AG04450 (cell line): ENCODE measurements around the gene GPR176. TPM values are rescaled to one million over a fixed set of nuclear protein-coding genes. Genes with fewer than 3 reads are reported as not detected.

Experiments
- CTCF ChIA-PET: fragments of 300-600, 350-600 bp; formaldehyde crosslinking; extraction: SDS; loops from one replicate; lab custom pipeline; 2022; ENCODE audit warnings: antibody characterized with exemption, inconsistent platforms; lab: Charles Lee
- POLR2A ChIA-PET: fragments of 350-600 bp; formaldehyde crosslinking; extraction: SDS; loops from one replicate; lab custom pipeline; 2021; ENCODE audit warnings: antibody characterized with exemption, inconsistent platforms; lab: Yijun Ruan, JAX
- DNase-seq: peaks from one replicate; pipeline ENCODE4 v3.0.0-alpha.2; 2011; ENCODE audit warnings: low read depth, low spot score
- H3K27ac ChIP-seq: one replicate; pipeline ENCODE4 v1.5.1; 2012; ENCODE audit warnings: low read depth, low read length, control low read depth
- H3K27me3 ChIP-seq: one replicate; pipeline ENCODE4 v1.6.0; 2012; ENCODE audit warnings: low read length; ENCODE audit not compliant: control insufficient read depth, insufficient read depth
- H3K4me3 ChIP-seq: 2 replicates; pipeline ENCODE4 v1.5.1; 2011; ENCODE audit warnings: mild to moderate bottlenecking, low read depth, low read length, control low read depth
- H3K9me3 ChIP-seq: 2 replicates; pipeline ENCODE4 v1.5.1; 2012; ENCODE audit warnings: low read length; ENCODE audit not compliant: control insufficient read depth, insufficient read depth
- CTCF ChIP-seq: IDR thresholded peaks from 2 replicates; pipeline ENCODE4 v1.5.1; 2011; ENCODE audit warnings: low read depth, low read length, control low read depth, inconsistent platforms
- polyA plus RNA-seq: library from polyadenylated mRNA; depleted of rRNA; stranded (reverse); fragments of >200 nt; gene quantifications from 2 replicates; pipeline ENCODE4 v1.2.3, GENCODE V29; 2011

The GPR176 gene
- polyA plus RNA-seq, 1 experiment, result 83.9 TPM

DNA sequence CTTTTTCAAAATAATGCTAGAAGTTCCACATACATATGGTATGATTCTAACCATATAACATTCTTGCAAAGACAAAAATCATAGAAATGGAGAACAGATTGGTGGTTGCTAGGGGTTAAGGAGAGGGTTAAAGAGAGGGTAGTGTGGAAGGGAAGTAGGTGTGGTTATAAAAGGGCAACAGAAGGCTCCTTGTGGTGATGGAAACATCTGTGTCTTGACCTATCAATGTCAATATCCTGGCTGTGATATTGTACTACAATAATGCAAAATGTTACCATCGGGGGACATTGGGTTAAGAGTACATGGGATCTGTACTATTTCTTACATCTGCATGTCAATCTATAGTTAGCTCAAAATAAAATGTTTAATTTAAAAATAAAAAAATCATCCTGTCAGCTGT is 69.6 kb downstream of the GPR176 start:
- no peaks in the 10 kb centered on the region for H3K27me3 ChIP-seq
- no peak for DNase-seq
- ChIA-PET POLR2A (no interaction called here), CTCF (no interaction called here)
- no peak overlapping the region for H3K4me3 ChIP-seq
- no peak for TF ChIP-seq CTCF
- no peak overlapping the region for H3K27ac ChIP-seq
- no peaks in the 10 kb centered on the region for H3K9me3 ChIP-seq

GRCh38 chr15:39846108-39846507 is 74.0 kb downstream of the GPR176 start:
- TF ChIP-seq CTCF, result no peak
- no peak for DNase-seq
- H3K27me3 ChIP-seq, result no peaks in the 10 kb centered on the region
- H3K4me3 ChIP-seq, result no peak overlapping the region
- H3K9me3 ChIP-seq, result no peaks in the 10 kb centered on the region
- ChIA-PET POLR2A (no interaction called here), CTCF (no interaction called here)
- no peak overlapping the region for H3K27ac ChIP-seq

DNA sequence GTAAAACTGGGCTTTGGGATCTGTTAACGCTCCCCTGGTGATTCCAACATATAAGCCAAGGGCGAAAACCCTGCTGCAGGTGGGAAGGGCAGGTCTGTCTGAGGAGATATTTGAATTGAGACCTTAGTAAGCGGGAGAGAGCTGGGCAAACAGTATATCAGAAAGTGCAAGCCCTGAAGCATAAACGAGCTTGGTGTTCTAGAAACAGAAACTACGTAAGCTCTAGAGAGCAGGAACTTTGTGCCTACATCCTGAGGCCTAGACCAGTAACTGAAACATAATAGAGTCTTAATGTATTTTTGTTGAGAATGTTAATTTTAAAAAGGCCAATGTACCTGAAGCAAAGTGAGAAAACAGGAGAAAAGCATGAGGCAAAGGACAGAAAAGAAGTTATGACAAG is 74.5 kb downstream of the GPR176 start:
- Histone ChIP-seq H3K27me3 (no peaks in the 10 kb centered on the region), H3K9me3 (no peaks in the 10 kb centered on the region), H3K27ac (no peak overlapping the region), H3K4me3 (no peak overlapping the region)
- DNase-seq, result no peak
- TF ChIP-seq CTCF, result no peak
- CTCF ChIA-PET, result interaction anchor here (0.6 kb wide), 1 partner anchor 1820 kb away, joined by 3 read pairs; no protein-coding TSS in a partner anchor
- POLR2A ChIA-PET, result no interaction called here

DNA sequence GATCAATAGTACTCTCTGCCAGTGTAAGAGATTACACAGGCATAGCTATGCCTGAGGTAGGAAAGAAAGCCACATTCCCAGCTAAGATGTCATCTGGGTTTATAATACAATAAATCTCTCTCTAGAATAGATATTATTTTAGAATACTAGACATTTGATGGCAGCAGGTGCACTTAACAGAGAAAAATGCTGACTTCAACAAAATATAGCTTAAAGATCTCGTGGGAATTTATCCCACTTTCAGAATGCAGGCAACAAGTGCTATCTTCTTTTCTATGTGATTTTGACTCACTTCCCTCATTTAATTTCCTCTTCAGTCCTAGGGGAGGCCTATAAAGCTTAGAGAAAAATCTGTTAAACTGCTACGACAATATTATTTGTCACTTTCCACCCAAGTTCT is 76.5 kb downstream of the GPR176 start:
- CTCF ChIA-PET, result no interaction called here
- POLR2A ChIA-PET, result no interaction called here
- H3K9me3 ChIP-seq, result no peaks in the 10 kb centered on the region

GRCh38 chr15:39837454-39837853 is 82.6 kb downstream of the GPR176 start:
- Histone ChIP-seq H3K9me3 (no peaks in the 10 kb centered on the region), H3K4me3 (no peak overlapping the region)

More for the DNA sequence above, 76.5 kb downstream of the GPR176 start:
- Histone ChIP-seq H3K4me3 (no peak overlapping the region), H3K27me3 (no peaks in the 10 kb centered on the region), H3K27ac (no peak overlapping the region)
- DNase-seq, result no peak
- TF ChIP-seq CTCF, result no peak

More at GRCh38 chr15:39837454-39837853, 82.6 kb downstream of the GPR176 start:
- no peak for DNase-seq
- TF ChIP-seq CTCF, result no peak
- ChIA-PET CTCF (no interaction called here), POLR2A (no interaction called here)
- Histone ChIP-seq H3K27ac (no peak overlapping the region), H3K27me3 (no peaks in the 10 kb centered on the region)
